Measurements from ENCODE around the gene GET4. TPM values are rescaled to one million over a fixed set of nuclear protein-coding genes. Genes with fewer than 3 reads are reported as not detected.

Gene GET4
- total and polyA plus RNA-seq, 10 of the 15 experiments (the other 5 are each of a cell fraction or from before 2014, with no cell fraction given): 0.66 to 73.8 (median 34.0) TPM

- TF ChIP-seq KAT2A (conservative IDR thresholded peaks at IDR 0.05; ENCODE audit: control insufficient read depth, low read depth, low read length) (no peak), ZBTB4 (CRISPR knock-in tag; IDR thresholded peaks at IDR 0.05) (no peak), FOXK2 (IDR thresholded peaks at IDR 0.05) (no peak), LARP7 (IDR thresholded peaks at IDR 0.05) (no peak), CUX1 (IDR thresholded peaks at IDR 0.05; ENCODE audit: insufficient replicate concordance, low read depth, low read length) (no peak)
Observed at GRCh38 chr7:844043-844442, 32.3 kb upstream of the GET4 start (continued).
